ENCODE results near the gene CHD9NB.

The CHD9NB gene

DNA sequence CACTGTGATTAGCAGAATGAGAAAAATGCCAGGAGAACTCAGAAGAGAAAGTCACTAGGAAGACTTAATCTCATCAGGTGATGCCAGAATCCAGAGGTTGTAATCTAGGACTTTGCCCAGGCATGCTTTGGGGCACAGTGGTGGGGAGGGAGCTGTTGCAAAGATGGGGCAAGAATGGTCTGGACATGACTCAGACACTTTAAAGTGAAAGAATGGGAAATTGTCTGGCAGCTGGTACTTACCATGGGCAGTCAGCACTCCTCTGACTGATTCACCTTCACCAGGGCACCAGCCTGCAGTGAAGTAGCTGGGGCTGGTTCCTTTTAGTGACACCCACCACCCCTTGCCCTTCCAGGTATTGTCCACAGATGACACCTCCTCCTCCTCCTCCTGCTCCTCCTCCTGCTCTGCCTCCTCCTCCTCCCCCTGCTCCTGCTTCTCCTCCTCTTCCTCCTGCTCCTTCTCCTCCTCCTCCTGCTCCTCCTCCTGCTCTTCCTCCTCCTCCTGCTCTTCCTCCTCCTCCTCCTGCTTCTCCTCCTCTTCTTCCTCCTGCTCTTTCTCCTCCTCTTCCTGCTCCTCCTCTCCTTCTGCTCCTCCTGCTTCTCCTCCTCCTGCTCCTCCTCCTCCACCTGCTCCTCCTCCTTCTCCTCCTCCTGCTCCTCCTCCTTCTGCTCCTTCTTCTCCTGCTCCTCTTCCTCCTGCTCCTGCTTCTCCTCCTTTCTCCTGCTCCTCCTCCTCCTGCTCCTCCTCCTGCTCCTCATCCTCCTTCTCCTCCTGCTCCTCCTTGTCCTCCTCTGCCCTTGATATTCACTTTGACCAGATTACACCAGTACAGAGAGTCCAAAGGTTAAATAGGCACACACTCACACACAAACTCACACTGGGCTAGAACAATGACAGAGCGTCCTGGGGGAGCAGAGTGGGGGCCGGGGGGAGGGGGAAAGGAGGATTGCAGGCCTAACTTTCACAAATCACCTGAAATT, at the start of gene CHD9NB:
Gene CHD9NB, minus strand, starts transcription at position 379 of the 983 bp plus-strand sequence. CDS start 8,739 bp downstream, outside the sequence.
- Histone ChIP-seq H3K9me3 (ENCODE audit: insufficient read depth, low read length) (no peaks in the 10 kb centered on the region), H3K4me3 (ENCODE audit: low read length) (no peak within 1 kb of the TSS), H3K27me3 (ENCODE audit: low read depth, low read length) (no peaks in the 10 kb centered on the region), H2AFZ (ENCODE audit: low read depth, low read length) (no peak within 1 kb of the TSS), H3K4me1 (ENCODE audit: low read length) (peaks cover 31% of the 10 kb centered on the region), H3K79me2 (ENCODE audit: low read length) (peaks cover 29% of the 10 kb centered on the region), H4K20me1 (ENCODE audit: insufficient read depth, low read length) (no peaks in the 10 kb centered on the region), H3K27ac (ENCODE audit: low read length) (no peak within 1 kb of the TSS), H3K4me2 (ENCODE audit: low read length) (no peak within 1 kb of the TSS), H3K36me3 (replicated peaks; ENCODE audit: low read depth, low read length) (no peaks in the 10 kb centered on the region), H3K9ac (ENCODE audit: low read length) (no peak within 1 kb of the TSS)
- TF ChIP-seq EZH2phosphoT487 (IDR thresholded peaks at IDR 0.05; ENCODE audit: low read depth) = no peak
- TF ChIP-seq CTCF (IDR thresholded peaks at IDR 0.05; ENCODE audit: low read depth, low read length) = no peak

DNA sequence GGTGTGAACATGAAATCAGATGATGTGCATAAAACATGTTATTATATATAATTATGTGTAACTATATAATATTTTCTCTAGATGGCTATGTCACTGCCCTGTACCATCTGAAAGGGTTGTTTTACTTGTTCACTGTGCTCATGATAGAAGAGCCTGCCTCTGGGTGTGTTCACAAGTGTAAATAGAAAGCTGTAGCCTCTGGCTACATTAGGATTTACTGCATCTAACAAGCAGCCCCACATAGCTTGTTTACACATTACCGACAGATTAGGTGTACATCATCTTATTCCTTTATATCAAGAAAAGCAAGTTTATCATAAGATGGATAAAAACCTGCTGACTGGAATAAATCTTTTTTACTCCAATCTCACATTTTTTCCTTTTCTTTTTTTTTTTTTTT, 48.2 kb upstream of the CHD9NB start:
- H3K4me2 ChIP-seq (ENCODE audit: low read length) = no peak overlapping the region; the same call in 1 of the 2 replicates
- TF ChIP-seq CTCF (IDR thresholded peaks at IDR 0.05; ENCODE audit: low read depth, low read length) (no peak), EZH2phosphoT487 (IDR thresholded peaks at IDR 0.05; ENCODE audit: low read depth) (no peak)
- no peak overlapping the region for H3K4me3 ChIP-seq (ENCODE audit: low read length)
- H3K4me1 ChIP-seq (ENCODE audit: low read length) = peaks cover 46% of the 10 kb centered on the region
- no peaks in the 10 kb centered on the region for H3K27me3 ChIP-seq (ENCODE audit: low read depth, low read length)
- no peak overlapping the region for H2AFZ ChIP-seq (ENCODE audit: low read depth, low read length)
- peak overlapping the region; percentile 97; the same call in 1 of the 2 replicates for H3K27ac ChIP-seq (ENCODE audit: low read length)
- no peaks in the 10 kb centered on the region for H4K20me1 ChIP-seq (ENCODE audit: insufficient read depth, low read length)
- peaks cover 56% of the 10 kb centered on the region for H3K79me2 ChIP-seq (ENCODE audit: low read length)
- H3K9ac ChIP-seq (ENCODE audit: low read length) = no peak overlapping the region
- no peaks in the 10 kb centered on the region for H3K9me3 ChIP-seq (ENCODE audit: insufficient read depth, low read length)
- peaks cover 8% of the 10 kb centered on the region for H3K36me3 ChIP-seq (replicated peaks; ENCODE audit: low read depth, low read length)

- Histone ChIP-seq H3K36me3 (replicated peaks; ENCODE audit: low read depth, low read length) (peaks cover 4% of the 10 kb centered on the region), H4K20me1 (ENCODE audit: insufficient read depth, low read length) (no peaks in the 10 kb centered on the region), H3K4me1 (ENCODE audit: low read length) (peaks cover 46% of the 10 kb centered on the region), H3K79me2 (ENCODE audit: low read length) (peaks cover 59% of the 10 kb centered on the region), H2AFZ (ENCODE audit: low read depth, low read length) (no peak overlapping the region), H3K27me3 (ENCODE audit: low read depth, low read length) (no peaks in the 10 kb centered on the region), H3K9me3 (ENCODE audit: insufficient read depth, low read length) (no peaks in the 10 kb centered on the region), H3K4me2 (ENCODE audit: low read length) (peak overlapping the region; percentile 99), H3K4me3 (ENCODE audit: low read length) (peak overlapping the region; percentile 76), H3K9ac (ENCODE audit: low read length) (peak overlapping the region; percentile 95), H3K27ac (ENCODE audit: low read length) (peak overlapping the region; percentile 97)
- TF ChIP-seq CTCF (IDR thresholded peaks at IDR 0.05; ENCODE audit: low read depth, low read length) (no peak), EZH2phosphoT487 (IDR thresholded peaks at IDR 0.05; ENCODE audit: low read depth) (no peak)
Measured at GRCh38 chr16:53100131-53100748, 47.5 kb upstream of the CHD9NB start.

All from OCI-LY3 (cell line).